Panc1 (cell line): Measurements from ENCODE around the gene GH2. TPM values are rescaled to one million over a fixed set of nuclear protein-coding genes. Genes with fewer than 3 reads are reported as not detected.
"Not testable (repeated sequence)": the region's sequence is repeated elsewhere in the genome, so short reads cannot be mapped to it uniquely, and the experiment has no call there.

Experiments used
- ATAC-seq: fragments of 200-7000 bp; cut with Tn5 transposase; 2 replicates; pipeline ENCODE4 v1.9.1; 2020; ENCODE audit warnings: mild to moderate bottlenecking, moderate library complexity
- BruUV-seq: library from RNA; stranded (reverse); fragments of 400-500 nt; replicated peaks from 2 replicates; lab custom pipeline; 2021; lab: Mats Ljungman, UMichigan
- CTCF ChIA-PET: fragments of 300-600 bp; sonication (Branson Sonifier 250); formaldehyde crosslinking; loops from one replicate; lab custom pipeline; 2022; ENCODE audit warnings: antibody characterized with exemption; lab: Charles Lee
- POLR2A ChIA-PET: fragments of 300-600 bp; sonication (Branson Sonifier 250); formaldehyde crosslinking; loops from one replicate; lab custom pipeline; 2022; ENCODE audit warnings: antibody characterized with exemption; lab: Charles Lee
- DNase-seq: peaks from one replicate; pipeline ENCODE4 v3.0.0-alpha.2; 2010; ENCODE audit warnings: low read depth, low spot score
- H3K27ac ChIP-seq: 2 replicates; pipeline ENCODE4 v1.5.1; 2011; ENCODE audit warnings: mild to moderate bottlenecking, low read length, inconsistent platforms
- H3K27me3 ChIP-seq: fragments of 200-500 bp; sonication (Bioruptor generic); 2 replicates; pipeline ENCODE4 v1.6.0; 2014; ENCODE audit warnings: low read length, inconsistent platforms; ENCODE audit not compliant: control insufficient read depth, insufficient read depth
- H3K36me3 ChIP-seq: fragments of 200-500 bp; sonication (Bioruptor generic); 2 replicates; pipeline ENCODE4 v1.5.1; 2014; ENCODE audit warnings: inconsistent platforms, mild to moderate bottlenecking, low read length, moderate library complexity; ENCODE audit not compliant: control insufficient read depth, insufficient read depth
- H3K4me1 ChIP-seq: 2 replicates; pipeline ENCODE4 v1.5.1; 2011; ENCODE audit warnings: inconsistent platforms, mild to moderate bottlenecking, low read length, moderate library complexity; ENCODE audit not compliant: control insufficient read depth, insufficient read depth
- H3K4me3 ChIP-seq, 2 experiments: 2 replicates each; pipeline ENCODE4 v1.5.1; 2011 to 2012; ENCODE audit warnings: low read depth in 2 of 2, low read length in 2 of 2, mild to moderate bottlenecking in 2 of 2, inconsistent platforms in 1 of 2, moderate library complexity in 1 of 2
- H3K9me3 ChIP-seq: fragments of 200-500 bp; sonication (Bioruptor generic); 2 replicates; pipeline ENCODE4 v1.5.1; 2014; ENCODE audit warnings: low read depth, mild to moderate bottlenecking, inconsistent platforms, low read length, moderate library complexity; ENCODE audit not compliant: control insufficient read depth, insufficient read depth
- CTCF ChIP-seq: fragments of 450-650 bp; IDR thresholded peaks from 2 replicates; pipeline ENCODE4 v1.5.1; 2017; ENCODE audit warnings: mild to moderate bottlenecking
- in situ Hi-C: cut with HindIII; loops from 2 replicates; pipeline ENCODE4 v1.10.0; 2016; ENCODE audit warnings: low sequenced_read_pairs, low pct_unique_long_range_greater_than_20kb
- intact Hi-C: fragments of 100-400 bp; cut with micrococcal nuclease; formaldehyde crosslinking; loops from one replicate; pipeline ENCODE4 v1.10.0; 2022; ENCODE audit not compliant: unreplicated experiment
- total RNA-seq: library from RNA; stranded (reverse); gene quantifications from one replicate; pipeline ENCODE4 v1.2.1, GENCODE V29; 2021; ENCODE audit not compliant: unreplicated experiment

Gene GH2
- total RNA-seq, 1 experiment from 2014 or later, result not detected

DNA sequence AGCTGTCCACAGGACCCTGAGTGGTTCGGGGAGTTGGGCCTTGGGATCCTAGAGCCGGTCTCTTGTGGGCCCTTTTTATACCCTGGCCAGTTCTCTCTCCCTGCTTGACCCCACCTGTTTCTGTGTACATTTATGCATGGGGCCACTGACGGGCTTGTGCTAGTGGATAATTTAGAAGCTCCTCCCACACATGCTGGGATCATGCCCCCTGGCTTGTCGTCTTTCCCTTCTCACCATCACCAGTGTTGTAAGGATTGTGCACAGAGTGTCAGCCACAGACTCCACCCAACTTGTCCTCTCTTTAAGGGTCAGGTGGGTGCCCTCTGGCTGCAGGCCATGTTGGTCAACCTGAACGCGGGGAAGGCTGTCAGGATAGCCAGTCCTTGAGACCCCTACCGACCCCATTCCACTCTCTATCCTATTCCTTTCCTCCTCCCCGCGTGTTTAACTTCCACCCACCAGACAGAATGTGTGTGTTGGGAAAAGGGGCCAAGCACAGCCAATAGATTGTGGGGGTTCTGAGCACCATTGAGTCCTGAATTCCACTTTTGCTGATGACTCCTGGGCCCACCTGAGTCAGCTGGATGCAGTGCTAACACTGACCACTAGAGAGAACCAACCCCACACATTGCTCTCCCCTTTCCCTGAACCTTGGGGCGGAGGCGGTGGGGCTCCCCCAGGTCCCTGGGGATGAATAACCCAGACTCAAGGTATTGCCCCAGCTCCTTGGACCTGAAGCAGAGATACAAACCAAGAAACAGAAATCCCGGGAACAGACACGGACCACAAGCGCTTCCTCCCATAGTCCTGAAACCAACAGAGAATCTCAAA lies 15.0 kb upstream of the GH2 start, which contains the start of gene CSH1:
Gene CSH1 (minus strand): TSS at position 51 of the 831 bp plus-strand sequence. CDS start 63 bp downstream, outside the sequence.
- intact Hi-C loops, H3K9me3 ChIP-seq, ATAC-seq, H3K27me3 ChIP-seq, in situ Hi-C loops, H3K4me3 ChIP-seq, H3K27ac ChIP-seq, H3K4me1 ChIP-seq, POLR2A ChIA-PET, BruUV-seq, DNase-seq, CTCF ChIA-PET, H3K36me3 ChIP-seq: not testable (repeated sequence)

DNA sequence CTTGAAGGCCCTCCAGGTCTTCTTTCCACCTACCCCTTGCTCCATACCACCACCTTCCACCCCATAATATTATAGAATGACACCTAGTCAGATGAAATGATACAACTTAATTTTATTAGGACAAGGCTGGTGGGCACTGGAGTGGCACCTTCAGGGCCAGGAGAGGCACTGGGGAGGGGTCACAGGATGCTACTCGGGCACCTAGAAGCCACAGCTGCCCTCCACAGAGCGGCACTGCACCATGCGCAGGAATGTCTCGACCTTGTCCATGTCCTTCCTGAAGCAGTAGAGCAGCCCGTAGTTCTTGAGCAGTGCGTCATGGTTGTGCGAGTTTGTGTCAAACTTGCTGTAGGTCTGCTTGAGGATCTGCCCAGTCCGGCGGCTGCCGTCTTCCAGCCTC lies 13.1 kb upstream of the GH2 start:
- ATAC-seq, H3K27ac ChIP-seq, DNase-seq, POLR2A ChIA-PET, intact Hi-C loops, H3K9me3 ChIP-seq, in situ Hi-C loops, H3K36me3 ChIP-seq, H3K4me3 ChIP-seq, H3K27me3 ChIP-seq, CTCF ChIA-PET, H3K4me1 ChIP-seq, BruUV-seq: not testable (repeated sequence)

DNA sequence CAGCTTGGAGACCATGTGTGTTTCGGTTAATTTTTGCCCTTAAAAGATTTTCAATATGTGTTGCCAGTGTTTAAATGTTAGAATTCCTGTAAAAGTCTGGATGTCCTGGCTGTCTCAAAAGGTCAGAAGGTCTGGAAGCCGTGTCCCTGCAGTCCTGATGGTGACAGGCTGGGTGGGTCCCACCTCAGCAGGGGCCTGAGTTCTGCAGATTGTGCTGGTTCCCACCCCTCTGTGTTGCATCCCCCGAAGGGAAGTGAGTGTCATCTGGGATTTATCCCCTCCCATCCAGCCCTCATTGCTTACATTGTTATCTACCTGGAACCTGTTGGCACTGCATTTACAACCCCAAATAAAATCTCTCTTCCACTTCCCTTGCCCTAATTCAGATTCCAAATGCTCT lies 12.3 kb upstream of the GH2 start:
- POLR2A ChIA-PET, ATAC-seq: not testable (repeated sequence)
- CTCF ChIA-PET, result interaction anchor here (0.6 kb wide), 1 partner anchor 12 kb away, joined by 4 read pairs; the partner anchor contains the start of gene GH2

GRCh38 chr17:63892316-63893037 lies 10.7 kb upstream of the GH2 start:
- BruUV-seq, intact Hi-C loops, H3K9me3 ChIP-seq, DNase-seq, H3K27ac ChIP-seq, H3K4me3 ChIP-seq, ATAC-seq, H3K36me3 ChIP-seq, POLR2A ChIA-PET, H3K27me3 ChIP-seq, in situ Hi-C loops, H3K4me1 ChIP-seq: not testable (repeated sequence)
- peak; percentile 43 for TF ChIP-seq CTCF
- CTCF ChIA-PET, result interaction anchor here (0.6 kb wide), 1 partner anchor 231 kb away, joined by 5 read pairs; no protein-coding TSS in a partner anchor

More for the DNA sequence above, 12.3 kb upstream of the GH2 start:
- in situ Hi-C loops, H3K9me3 ChIP-seq, H3K36me3 ChIP-seq, intact Hi-C loops, H3K27ac ChIP-seq, H3K4me3 ChIP-seq, BruUV-seq, DNase-seq, H3K27me3 ChIP-seq, H3K4me1 ChIP-seq: not testable (repeated sequence)
